Brain microvascular endothelial cell (primary cell): ENCODE data around the gene PVALEF.
A peak's percentile ranks its signal among the peaks of the same experiment; 100 is the strongest.
"Not testable (repeated sequence)": the region's sequence is repeated elsewhere in the genome, so short reads cannot be mapped to it uniquely, and the experiment has no call there.

ENCODE experiments used
- DNase-seq: peaks from one replicate; pipeline ENCODE4 v3.0.0-alpha.2; 2020
- H3K27ac ChIP-seq: fragments of 250-450 bp; sonication (Bioruptor Pico); 2 replicates; pipeline ENCODE4 v1.5.1; 2020; ENCODE audit warnings: mild to moderate bottlenecking, moderate library complexity
- H3K27me3 ChIP-seq: fragments of 250-450 bp; sonication (Bioruptor Pico); replicated peaks from 2 replicates; pipeline ENCODE4 v1.5.1; 2020; ENCODE audit warnings: mild to moderate bottlenecking
- H3K36me3 ChIP-seq: fragments of 250-450 bp; sonication (Bioruptor Pico); replicated peaks from 2 replicates; pipeline ENCODE4 v1.5.1; 2020; ENCODE audit warnings: mild to moderate bottlenecking
- H3K4me3 ChIP-seq: 2 replicates; pipeline ENCODE4 v1.5.1; 2011; ENCODE audit warnings: low read depth, mild to moderate bottlenecking, control low read depth, low read length, moderate library complexity
- CTCF ChIP-seq: IDR thresholded peaks from 2 replicates; pipeline ENCODE4 v1.5.1; 2011; ENCODE audit warnings: low read depth, mild to moderate bottlenecking, moderate library complexity, low read length, control low read depth, inconsistent platforms; ENCODE audit errors: missing control alignments
- in situ Hi-C: cut with HindIII; loops from 2 replicates; pipeline ENCODE4 v1.10.0; 2017; ENCODE audit warnings: low sequenced_read_pairs, low pct_ligation_motif_present

The PVALEF gene

GRCh38 chr17:81151278-81151677 lies 14.0 kb upstream of the PVALEF start:
- Histone ChIP-seq H3K36me3 (no peaks in the 10 kb centered on the region), H3K27ac (no peak overlapping the region)
- in situ Hi-C loops = no loop called here

GRCh38 chr17:81152288-81152828 lies 12.9 kb upstream of the PVALEF start:
- H3K4me3 ChIP-seq = no peak overlapping the region
- DNase-seq = no peak
- H3K27me3 ChIP-seq = no peaks in the 10 kb centered on the region
- no peak overlapping the region for H3K27ac ChIP-seq
- in situ Hi-C loops = no loop called here
- H3K36me3 ChIP-seq = no peaks in the 10 kb centered on the region
- TF ChIP-seq CTCF = no peak

More at GRCh38 chr17:81151278-81151677, 14.0 kb upstream of the PVALEF start:
- no peak overlapping the region for H3K4me3 ChIP-seq
- TF ChIP-seq CTCF = no peak
- H3K27me3 ChIP-seq = no peaks in the 10 kb centered on the region
- DNase-seq = no peak

- in situ Hi-C loops = no loop called here
- Histone ChIP-seq H3K36me3 (no peaks in the 10 kb centered on the region), H3K4me3 (no peak overlapping the region), H3K27ac (peak overlapping the region; percentile 51), H3K27me3 (no peaks in the 10 kb centered on the region)
- DNase-seq = peak; percentile 77
- no peak for TF ChIP-seq CTCF
These were observed 11.9 kb upstream of the PVALEF start for GRCh38 chr17:81153340-81153803.

- DNase-seq, in situ Hi-C loops, H3K4me3 ChIP-seq, H3K27me3 ChIP-seq, H3K27ac ChIP-seq, H3K36me3 ChIP-seq: not testable (repeated sequence)
These were observed 11.3 kb upstream of the PVALEF start for GRCh38 chr17:81154016-81154415.

- in situ Hi-C loops = no loop called here
- no peak overlapping the region for H3K27ac ChIP-seq
- H3K4me3 ChIP-seq = no peak overlapping the region
- H3K36me3 ChIP-seq = no peaks in the 10 kb centered on the region
- DNase-seq = no peak
- no peak for TF ChIP-seq CTCF
- H3K27me3 ChIP-seq = no peaks in the 10 kb centered on the region
These were observed 10.3 kb upstream of the PVALEF start for GRCh38 chr17:81154961-81155360.

GRCh38 chr17:81156866-81157805 lies 8.2 kb upstream of the PVALEF start:
- no peak for DNase-seq
- TF ChIP-seq CTCF = no peak
- in situ Hi-C loops = no loop called here
- Histone ChIP-seq H3K36me3 (no peaks in the 10 kb centered on the region), H3K27ac (no peak overlapping the region), H3K4me3 (no peak overlapping the region), H3K27me3 (no peaks in the 10 kb centered on the region)
